H1 (cell line): ENCODE measurements around the gene AFAP1L1. TPM values are rescaled to one million over a fixed set of nuclear protein-coding genes. Genes with fewer than 3 reads are reported as not detected.
A peak's percentile ranks its signal among the peaks of the same experiment; 100 is the strongest.

Source experiments
- CTCF ChIA-PET: fragments of 300-600 bp; sonication (Branson Sonifier 250); formaldehyde crosslinking; loops from one replicate; lab custom pipeline; 2021; ENCODE audit not compliant: partially characterized antibody; lab: Charles Lee
- POLR2A ChIA-PET: fragments of 300-600 bp; sonication (Branson Sonifier 250); formaldehyde crosslinking; loops from one replicate; lab custom pipeline; 2021; ENCODE audit warnings: inconsistent platforms; ENCODE audit not compliant: partially characterized antibody; lab: Charles Lee
- DNase-seq, 2 experiments: peaks; one replicate each; pipeline versions ENCODE4 v3.0.0 to v3.0.0-alpha.2; 2010 to 2022; ENCODE audit warnings: low spot score in 2 of 2, low read depth in 1 of 2, mixed read lengths in 1 of 2
- FAIRE-seq: peaks from 2 replicates; lab custom pipeline; 2011; peaks lifted over from hg19 to GRCh38; lab: Jason Lieb, UNC
- H2AFZ ChIP-seq: 2 replicates; pipeline ENCODE4 v1.8.1; 2012; ENCODE audit warnings: low read length, inconsistent platforms
- H2AK5ac ChIP-seq: 2 replicates; pipeline ENCODE4 v1.6.1; 2013; ENCODE audit warnings: low read depth, low read length
- H2BK120ac ChIP-seq: replicated peaks from 2 replicates; pipeline ENCODE3; 2013; ENCODE audit warnings: low read depth, low read length, inconsistent platforms
- H2BK12ac ChIP-seq: 2 replicates; pipeline ENCODE4 v1.6.1; 2013; ENCODE audit warnings: low read depth, low read length
- H2BK15ac ChIP-seq: 2 replicates; pipeline ENCODE4 v1.6.1; 2013; ENCODE audit warnings: low read length
- H2BK20ac ChIP-seq: 2 replicates; pipeline ENCODE4 v1.6.1; 2013; ENCODE audit warnings: low read length
- H2BK5ac ChIP-seq: 2 replicates; pipeline ENCODE4 v1.6.1; 2013; ENCODE audit warnings: low read depth, low read length
- H3K14ac ChIP-seq: 2 replicates; pipeline ENCODE4 v1.6.1; 2013; ENCODE audit warnings: inconsistent platforms; ENCODE audit not compliant: insufficient read length
- H3K18ac ChIP-seq: 2 replicates; pipeline ENCODE4 v1.6.1; 2013; ENCODE audit warnings: low read length; ENCODE audit errors: extremely low read depth
- H3K23ac ChIP-seq: 2 replicates; pipeline ENCODE4 v1.6.1; 2013; ENCODE audit warnings: inconsistent platforms; ENCODE audit not compliant: insufficient read length
- H3K23me2 ChIP-seq: 2 replicates; pipeline ENCODE4 v1.6.1; 2013; ENCODE audit warnings: low read depth, low read length
- H3K27ac ChIP-seq: 2 replicates; pipeline ENCODE4 v1.6.1; 2011; ENCODE audit warnings: low read depth, low read length, inconsistent platforms
- H3K27me3 ChIP-seq, 4 experiments: replicated peaks in 1 of 4; 1 replicate in 1 of 4; 2 replicates in 3 of 4; pipeline versions ENCODE4 v1.6.1 to v1.8.1; 2011 to 2013; ENCODE audit warnings: low read length in 3 of 4, mild to moderate bottlenecking in 3 of 4, inconsistent platforms in 2 of 4, mixed read lengths in 2 of 4, moderate library complexity in 1 of 4; ENCODE audit not compliant: control insufficient read depth in 3 of 4, insufficient read depth in 3 of 4; ENCODE audit errors: extremely low read depth in 1 of 4
- H3K36me3 ChIP-seq, 4 experiments: 2 replicates each; pipeline versions ENCODE4 v1.6.1 to v1.8.1; 2011 to 2013; ENCODE audit warnings: mild to moderate bottlenecking in 4 of 4, low read length in 3 of 4, moderate library complexity in 2 of 4, control low read depth in 1 of 4, inconsistent platforms in 1 of 4; ENCODE audit not compliant: insufficient read depth in 4 of 4, control insufficient read depth in 2 of 4
- H3K4ac ChIP-seq: replicated peaks from 2 replicates; pipeline ENCODE3; 2013; ENCODE audit warnings: low read length, low read depth, mixed read lengths, inconsistent platforms; ENCODE audit not compliant: insufficient read length
- H3K4me1 ChIP-seq, 4 experiments: replicated peaks in 1 of 4; 1 replicate in 1 of 4; 2 replicates in 3 of 4; pipeline versions ENCODE4 v1.6.1 to v1.8.1; 2011 to 2013; ENCODE audit warnings: low read length in 3 of 4, inconsistent platforms in 2 of 4, mixed read lengths in 1 of 4; ENCODE audit not compliant: insufficient read depth in 4 of 4, control insufficient read depth in 3 of 4
- H3K4me2 ChIP-seq, 2 experiments: 2 replicates each; pipeline versions ENCODE4 v1.6.1 to v1.8.1; 2011 to 2013; ENCODE audit warnings: low read depth in 2 of 2, low read length in 2 of 2, control low read depth in 1 of 2, inconsistent platforms in 1 of 2, mild to moderate bottlenecking in 1 of 2; ENCODE audit not compliant: insufficient read depth in 1 of 2
- H3K4me3 ChIP-seq, 4 experiments: fragments of 200-600, 300-600 bp in 1 of 4; sonication (generic), shearing (Covaris generic), sonication (Bioruptor Twin) in 1 of 4; 2 replicates each; pipeline versions ENCODE4 v1.5.1 to v1.8.1; 2011 to 2016; ENCODE audit warnings: low read length in 4 of 4, low read depth in 3 of 4, control low read depth in 2 of 4, inconsistent platforms in 2 of 4, mild to moderate bottlenecking in 2 of 4, mixed read lengths in 1 of 4, moderate library complexity in 1 of 4; ENCODE audit not compliant: insufficient read depth in 2 of 4; ENCODE audit errors: extremely low read depth in 1 of 4
- H3K56ac ChIP-seq: replicated peaks from 2 replicates; pipeline ENCODE3; 2013; ENCODE audit warnings: low read depth, mild to moderate bottlenecking, mixed read lengths, low read length, inconsistent platforms; ENCODE audit not compliant: insufficient read length
- H3K79me1 ChIP-seq: 2 replicates; pipeline ENCODE4 v1.6.1; 2013; ENCODE audit warnings: low read depth, low read length, control low read depth
- H3K79me2 ChIP-seq, 2 experiments: 2 replicates each; pipeline versions ENCODE4 v1.6.1 to v1.8.1; 2012 to 2013; ENCODE audit warnings: low read length in 2 of 2, mild to moderate bottlenecking in 2 of 2, inconsistent platforms in 1 of 2; ENCODE audit not compliant: insufficient read depth in 2 of 2, control insufficient read depth in 1 of 2
- H3K9ac ChIP-seq, 4 experiments: replicated peaks in 1 of 4; 1 replicate in 1 of 4; 2 replicates in 3 of 4; pipeline versions ENCODE4 v1.6.1 to v1.8.1; 2011 to 2013; ENCODE audit warnings: low read depth in 3 of 4, low read length in 3 of 4, control low read depth in 2 of 4, mild to moderate bottlenecking in 2 of 4, moderate library complexity in 2 of 4, inconsistent platforms in 1 of 4; ENCODE audit errors: extremely low read depth in 1 of 4
- H3K9me3 ChIP-seq, 2 experiments: 2 replicates each; pipeline versions ENCODE4 v1.6.1 to v1.8.1; 2012 to 2013; ENCODE audit warnings: mild to moderate bottlenecking in 2 of 2, moderate library complexity in 2 of 2, control low read depth in 1 of 2, inconsistent platforms in 1 of 2, low read depth in 1 of 2, low read length in 1 of 2, mixed read lengths in 1 of 2; ENCODE audit not compliant: insufficient read depth in 2 of 2
- H4K20me1 ChIP-seq, 2 experiments: replicated peaks in 1 of 2; 2 replicates each; pipeline versions ENCODE3 to v1.8.1; 2011 to 2013; ENCODE audit warnings: inconsistent platforms in 2 of 2, low read length in 2 of 2, mild to moderate bottlenecking in 1 of 2; ENCODE audit not compliant: insufficient read depth in 2 of 2, control insufficient read depth in 1 of 2
- H4K5ac ChIP-seq: 2 replicates; pipeline ENCODE4 v1.6.1; 2013; ENCODE audit warnings: low read length, low read depth, mixed read lengths, inconsistent platforms; ENCODE audit not compliant: insufficient read length
- H4K8ac ChIP-seq: 2 replicates; pipeline ENCODE4 v1.8.0; 2013; ENCODE audit warnings: mild to moderate bottlenecking, moderate library complexity, low read length, inconsistent platforms; ENCODE audit not compliant: insufficient read depth; ENCODE audit errors: extremely low read depth
- H4K91ac ChIP-seq: replicated peaks from 2 replicates; pipeline ENCODE3; 2013; ENCODE audit warnings: low read length, mixed read lengths, inconsistent platforms; ENCODE audit not compliant: insufficient read length
- ATF3 ChIP-seq: IDR thresholded peaks from 2 replicates; pipeline ENCODE4 v1.6.1; 2011; ENCODE audit warnings: low read depth, mild to moderate bottlenecking, low read length; ENCODE audit not compliant: insufficient read depth
- CHD2 ChIP-seq: IDR thresholded peaks from 2 replicates; pipeline ENCODE4 v1.6.1; 2012; ENCODE audit warnings: low read length, improper control_type of control experiment
- CTBP2 ChIP-seq: IDR thresholded peaks from 2 replicates; pipeline ENCODE4 v1.7.0; 2011; ENCODE audit warnings: borderline replicate concordance, mild to moderate bottlenecking, moderate library complexity, mixed read lengths, low read length; ENCODE audit not compliant: insufficient read depth, insufficient read length
- JUN ChIP-seq: IDR thresholded peaks from 2 replicates; pipeline ENCODE4 v1.6.1; 2011; ENCODE audit warnings: low read depth, mild to moderate bottlenecking, improper control_type of control experiment, low read length
- JUND ChIP-seq: IDR thresholded peaks from 2 replicates; pipeline ENCODE4 v1.6.1; 2011; ENCODE audit warnings: mild to moderate bottlenecking, improper control_type of control experiment, low read length
- MAFK ChIP-seq: IDR thresholded peaks from 2 replicates; pipeline ENCODE4 v1.6.1; 2012; ENCODE audit warnings: low read depth, mild to moderate bottlenecking, improper control_type of control experiment, low read length
- POLR2AphosphoS5 ChIP-seq: IDR thresholded peaks from 2 replicates; pipeline ENCODE4 v1.6.1; 2011; ENCODE audit warnings: low read depth, low read length
- RFX5 ChIP-seq: IDR thresholded peaks from 2 replicates; pipeline ENCODE4 v1.6.1; 2011; ENCODE audit warnings: low read depth, low read length, improper control_type of control experiment, borderline replicate concordance
- RNF2 ChIP-seq: fragments of 200-900, 300-1000 bp; sonication (generic); IDR thresholded peaks from 2 replicates; pipeline ENCODE4 v1.7.1; 2016; ENCODE audit warnings: borderline replicate concordance, low read depth, mild to moderate bottlenecking, antibody characterized with exemption, low read length; ENCODE audit not compliant: poor library complexity, severe bottlenecking; ENCODE audit errors: missing control alignments
- SAP30 ChIP-seq: fragments of 300-600 bp; sonication (generic); IDR thresholded peaks from 2 replicates; pipeline ENCODE4 v1.7.1; 2012; ENCODE audit warnings: low read length, moderate library complexity, mild to moderate bottlenecking, inconsistent platforms; ENCODE audit not compliant: insufficient read depth, insufficient replicate concordance
- SIRT6 ChIP-seq: IDR thresholded peaks from one replicate; pipeline ENCODE4 v1.7.1; 2012; ENCODE audit warnings: low read length, inconsistent platforms
- TEAD4 ChIP-seq: IDR thresholded peaks from 2 replicates; pipeline ENCODE4 v1.6.1; 2012; ENCODE audit warnings: low read depth, low read length, inconsistent platforms, mixed read lengths
- WGBS, 2 experiments: shearing (Covaris generic) in 1 of 2; methylation state at CpG; one replicate each; pipeline versions ENCODE4 v1.1.6 to v1.1.7; 2013 to 2015; ENCODE audit warnings: low lambda C conversion rate in 2 of 2, mixed read lengths in 2 of 2, inconsistent platforms in 1 of 2, low coverage in 1 of 2, missing lambda C conversion rate in 1 of 2; ENCODE audit not compliant: insufficient replicate concordance in 2 of 2, insufficient coverage in 1 of 2, insufficient read length in 1 of 2; ENCODE audit errors: extremely low coverage in 1 of 2, missing lambda C conversion rate in 1 of 2; 5-methylcytosine and 5-hydroxymethylcytosine counted together
- polyA plus RNA-seq, 7 experiments: library from polyadenylated mRNA; depleted of rRNA in 3 of 7; stranded (reverse) in 5 of 7; unstranded in 2 of 7; fragments of >200 nt in 5 of 7; fragments of 200-250 nt in 2 of 7; gene quantifications; 1 replicate in 5 of 7; 2 replicates in 1 of 7; 4 replicates in 1 of 7; pipeline versions ENCODE4 v1.2.1 to v1.2.3, GENCODE V29; 2011 to 2013; ENCODE audit warnings: missing spikeins in 2 of 7, mixed read lengths in 2 of 7
- total RNA-seq: library from RNA; stranded (reverse); fragmentation: NEBNext Ultra II Directional; extraction: Animal tissue kit (Norgen Biotek cat#: 25700); gene quantifications from 2 replicates; pipeline ENCODE4 v1.2.1, GENCODE V29; 2021

Gene AFAP1L1
- total and polyA plus RNA-seq, 2 of the 8 experiments (the other 6 are each of a cell fraction or from before 2014, with no cell fraction given) = 0.79 to 4.7 TPM

DNA sequence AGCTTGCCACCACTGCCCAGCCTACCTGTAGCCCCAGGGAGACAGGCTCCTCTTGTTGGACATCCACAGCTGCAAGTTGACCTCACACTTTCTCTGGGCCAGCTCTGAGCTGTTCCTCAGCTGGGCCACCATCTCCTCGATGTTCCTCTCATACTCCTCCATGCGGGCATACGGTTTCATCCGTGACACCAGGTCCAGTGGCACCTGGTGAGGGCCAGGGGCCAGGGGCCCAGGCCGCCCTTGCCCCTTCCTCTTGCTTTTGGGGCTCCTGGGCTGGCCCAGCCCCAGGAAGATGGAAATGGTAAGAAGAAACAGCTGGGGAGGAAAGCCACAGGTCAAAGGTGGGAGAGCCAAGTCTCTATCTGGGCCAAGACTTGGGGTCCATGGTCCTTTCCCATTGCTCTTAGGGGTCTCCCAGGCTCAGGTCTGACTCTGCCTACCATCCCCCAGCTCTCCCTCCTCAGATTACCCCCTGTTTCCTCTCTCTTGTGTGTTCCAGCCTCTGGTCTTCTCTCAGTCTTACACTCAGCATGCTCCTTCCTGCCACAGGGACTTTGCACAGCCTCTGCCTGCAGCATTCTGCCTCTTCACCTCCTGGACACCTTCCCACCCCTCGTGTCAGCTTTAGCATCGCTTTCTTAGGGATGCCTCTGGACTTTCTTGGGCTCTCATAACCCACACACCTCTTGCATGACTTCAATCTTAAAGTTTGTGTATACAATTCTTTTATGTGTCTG is 105.2 kb downstream of the AFAP1L1 start:
- H4K91ac ChIP-seq = no peak overlapping the region
- H3K27ac ChIP-seq = no peak overlapping the region
- no peak overlapping the region for H3K4ac ChIP-seq
- H3K9ac ChIP-seq = no peak overlapping the region
- DNase-seq (no peak), FAIRE-seq (no peak)
- CTCF ChIA-PET = interaction anchor here (0.6 to 46.1 kb wide), 8 partner anchors 7 to 194 kb away, joined by 3 to 1310 read pairs (median 5); partner anchors contain the start of gene IL17B
- H3K4me2 ChIP-seq = no peak overlapping the region
- no peaks in the 10 kb centered on the region for H3K79me1 ChIP-seq
- H4K20me1 ChIP-seq = no peaks in the 10 kb centered on the region
- no peaks in the 10 kb centered on the region for H3K79me2 ChIP-seq
- POLR2A ChIA-PET = interaction anchor here (1.0 to 1.4 kb wide), 2 partner anchors 9 to 10 kb away, joined by 4 to 6 read pairs; no protein-coding TSS in a partner anchor
- H3K9me3 ChIP-seq = no peaks in the 10 kb centered on the region
- no peaks in the 10 kb centered on the region for H3K27me3 ChIP-seq
- no peaks in the 10 kb centered on the region for H3K23me2 ChIP-seq
- no peak overlapping the region for H3K14ac ChIP-seq
- WGBS, 2 experiments = 90% methylated on average over 7 of the region's 7 CpGs; no CpG with 5 or more reads in 1 of the 2 experiments
- H3K56ac ChIP-seq = no peak overlapping the region
- H3K18ac ChIP-seq = no peak overlapping the region
- H2BK15ac ChIP-seq = no peak overlapping the region
- no peak overlapping the region for H2BK20ac ChIP-seq
- no peak overlapping the region for H4K5ac ChIP-seq
- no peaks in the 10 kb centered on the region; a peak in 4 of 7 replicates for H3K4me1 ChIP-seq
- no peak overlapping the region for H2BK120ac ChIP-seq
- no peaks in the 10 kb centered on the region for H3K36me3 ChIP-seq
- H3K4me3 ChIP-seq = no peak overlapping the region
- no peak overlapping the region for H2AK5ac ChIP-seq
- peak overlapping the region; percentile 3; the same call in 1 of the 2 replicates for H4K8ac ChIP-seq
- no peak overlapping the region for H2BK5ac ChIP-seq
- no peak overlapping the region for H3K23ac ChIP-seq
- no peak overlapping the region for H2AFZ ChIP-seq
- H2BK12ac ChIP-seq = no peak overlapping the region
- TF ChIP-seq TEAD4 (no peak), SIRT6 (no peak), JUN (no peak), ATF3 (no peak), SAP30 (no peak), RFX5 (no peak), RNF2 (no peak), CHD2 (no peak), JUND (no peak), MAFK (no peak), POLR2AphosphoS5 (no peak), CTBP2 (no peak)
